NCI-H82 treated with DMSO at 0.1 percent for 48 hours (cell line): ENCODE measurements around the gene LRRC57.
A peak's percentile ranks its signal among the peaks of the same experiment; 100 is the strongest.
"Not testable (repeated sequence)": the region's sequence is repeated elsewhere in the genome, so short reads cannot be mapped to it uniquely, and the experiment has no call there.

ENCODE experiments used
- DNase-seq: peaks from one replicate; lab custom pipeline; 2025; ENCODE audit not compliant: unreplicated experiment; lab: John Stamatoyannopoulos, UW

Gene LRRC57

DNA sequence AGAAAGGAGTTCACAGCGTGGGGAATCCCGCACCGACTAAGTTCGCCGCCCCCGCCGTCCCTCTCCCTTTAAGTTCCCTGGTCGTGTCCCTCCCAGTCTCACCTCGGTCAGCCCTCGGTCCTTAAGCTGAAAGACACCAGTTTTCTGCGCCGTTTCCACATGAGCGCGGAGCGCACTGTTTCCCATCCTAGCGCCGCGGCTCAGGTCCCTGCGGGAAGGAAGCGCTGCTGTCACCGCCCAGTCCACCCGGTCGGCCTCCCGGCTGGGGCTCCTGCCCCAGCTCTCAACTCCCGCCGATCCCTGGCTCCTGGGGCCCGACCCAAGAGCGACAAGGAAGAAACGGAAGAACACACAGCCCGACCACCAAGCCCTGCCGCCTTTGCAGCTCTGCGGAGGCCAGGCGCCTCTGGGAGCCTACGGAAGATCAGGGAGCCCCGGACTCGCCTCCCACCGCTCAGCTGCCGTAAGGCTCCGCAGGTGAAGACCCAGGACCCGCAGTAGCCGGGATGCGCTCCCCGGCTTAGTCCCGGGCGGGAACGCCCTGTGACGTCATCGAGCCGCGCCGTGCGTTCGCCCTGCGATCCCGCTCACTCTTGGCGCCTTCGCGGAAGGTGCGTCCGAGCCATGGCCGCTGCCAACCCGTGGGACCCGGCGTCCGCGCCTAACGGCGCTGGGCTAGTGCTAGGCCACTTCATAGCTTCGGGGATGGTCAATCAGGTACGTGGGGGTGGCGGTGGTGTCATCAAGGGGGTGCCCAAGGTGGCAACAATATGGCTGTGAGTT lies at the start of gene LRRC57, which contains the start of gene HAUS2:
TSS of gene LRRC57 (minus strand) at position 545 of the 783 bp plus-strand sequence. CDS start at position 186, 359 bp downstream.
TSS of gene HAUS2 (plus strand) at position 590 of the 783 bp plus-strand sequence. CDS start at position 625, 35 bp downstream.
- peak; percentile 41 for DNase-seq

DNA sequence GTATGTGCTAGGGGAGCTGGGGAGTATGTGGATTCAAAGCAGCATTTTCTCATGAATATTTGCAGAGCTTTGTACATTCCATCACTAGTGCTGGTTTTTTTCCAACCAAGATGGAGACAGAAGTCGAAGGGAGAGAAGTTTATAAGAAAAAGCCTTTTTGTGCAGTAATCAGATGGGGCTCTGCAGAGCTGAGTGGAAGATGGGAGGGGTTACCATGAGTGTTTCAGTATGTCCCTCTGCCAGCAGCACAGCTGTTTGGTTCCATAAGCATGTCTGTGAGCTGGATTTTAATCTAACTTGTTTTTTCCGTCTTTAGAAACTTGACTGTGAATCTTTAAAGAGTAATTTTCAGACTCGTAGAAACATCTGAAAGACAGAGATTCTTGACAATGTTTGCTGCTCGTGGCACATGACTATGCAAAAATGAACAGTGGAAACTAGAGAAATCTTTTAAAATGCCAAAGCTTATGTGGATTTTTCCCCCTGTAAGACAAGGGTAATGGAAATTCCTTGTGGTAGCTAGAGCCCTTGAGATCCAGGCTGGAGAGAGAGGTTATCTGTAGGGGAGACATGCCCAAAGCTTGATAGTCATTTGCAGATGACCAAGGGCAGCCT lies 47.1 kb upstream of the LRRC57 start:
- DNase-seq: no peak

DNA sequence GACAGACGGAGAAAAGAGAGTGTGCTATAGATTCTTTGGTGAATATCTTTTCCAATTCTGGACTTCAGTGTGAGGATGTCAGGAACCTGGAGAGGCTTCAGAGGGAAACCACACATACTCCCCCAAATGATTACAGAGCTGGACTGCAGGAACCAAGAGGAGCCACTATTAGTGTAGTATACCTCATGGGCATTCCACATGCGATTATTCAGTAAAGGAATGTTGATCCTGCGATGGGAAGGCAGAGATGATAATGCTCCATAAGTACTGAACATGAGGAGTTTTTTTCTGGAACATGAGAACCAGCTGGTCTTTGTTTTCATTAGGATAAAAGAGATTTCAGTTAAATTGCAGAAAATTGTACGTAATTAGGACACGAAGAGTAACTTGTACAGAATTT lies 45.5 kb upstream of the LRRC57 start:
- no peak for DNase-seq

DNA sequence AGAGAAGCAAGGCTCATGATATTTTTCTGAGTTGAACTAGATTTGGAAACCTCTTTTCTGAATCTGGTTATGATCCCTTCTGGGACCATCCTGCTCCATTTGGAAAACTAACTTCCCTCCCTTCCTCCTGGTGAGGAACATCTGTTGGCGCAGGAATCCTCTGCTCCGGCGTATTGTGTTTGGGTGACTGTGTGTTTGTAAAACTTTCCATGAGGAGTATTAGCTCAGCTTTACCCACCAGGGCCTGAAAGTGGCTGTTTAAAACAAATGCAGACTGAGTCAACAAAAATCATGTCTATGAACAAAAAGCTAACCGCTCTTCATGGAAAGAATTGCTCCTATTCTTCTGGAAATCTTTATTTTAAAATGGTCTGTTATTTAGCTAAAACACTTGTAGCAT lies 44.5 kb upstream of the LRRC57 start:
- no peak for DNase-seq

DNA sequence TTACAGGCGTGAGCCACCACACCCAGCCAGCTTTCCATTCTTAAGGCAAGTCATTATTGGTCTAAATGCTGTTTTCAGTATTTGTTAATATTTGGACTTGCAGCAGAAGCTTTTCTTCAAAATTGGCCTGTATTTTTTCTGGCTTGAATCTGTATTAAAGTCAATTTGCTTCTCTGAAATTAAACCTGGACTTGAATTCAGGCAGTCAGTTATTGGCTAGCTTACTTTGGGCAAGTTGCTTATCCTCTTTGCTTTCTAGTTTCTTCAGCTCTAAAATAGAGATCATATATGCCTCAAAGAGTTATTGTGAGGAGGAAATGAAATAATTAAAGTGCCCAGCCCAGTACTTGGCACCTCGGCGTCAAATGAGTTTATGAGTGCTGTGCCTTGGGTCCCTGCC lies 44.1 kb upstream of the LRRC57 start:
- no peak for DNase-seq

DNA sequence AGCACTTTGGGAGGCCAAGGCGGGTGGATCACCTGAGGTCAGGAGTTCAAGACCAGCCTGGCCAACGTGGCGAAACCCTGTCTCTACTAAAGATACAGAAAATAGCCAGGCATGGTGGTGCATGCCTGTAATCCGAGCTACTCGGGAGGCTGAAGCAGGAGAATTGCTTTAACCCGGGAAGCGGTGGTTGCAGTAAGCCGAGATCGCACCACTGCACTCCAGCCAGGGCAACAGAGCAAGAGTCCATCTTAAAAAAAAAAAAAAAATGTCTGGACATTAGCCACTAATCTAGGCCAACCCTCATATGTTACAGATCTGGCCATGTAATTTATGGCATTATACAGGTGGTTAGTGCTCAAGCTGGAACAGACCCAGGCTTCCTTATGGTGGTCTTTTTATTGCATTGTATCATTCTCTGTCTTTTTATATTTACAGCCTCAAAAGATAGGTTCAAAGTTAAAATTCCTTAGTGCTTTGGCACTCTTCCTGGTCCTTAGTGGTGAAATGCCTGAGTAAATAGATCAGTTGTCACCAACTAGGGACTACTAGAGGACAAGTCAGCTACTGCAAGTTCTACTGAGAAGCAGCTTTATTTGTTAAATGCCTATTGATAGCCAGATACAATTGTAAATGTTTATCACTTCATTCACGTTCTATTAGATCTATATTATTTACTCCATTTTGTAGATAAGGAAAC lies 42.8 kb upstream of the LRRC57 start:
- DNase-seq: no peak

DNA sequence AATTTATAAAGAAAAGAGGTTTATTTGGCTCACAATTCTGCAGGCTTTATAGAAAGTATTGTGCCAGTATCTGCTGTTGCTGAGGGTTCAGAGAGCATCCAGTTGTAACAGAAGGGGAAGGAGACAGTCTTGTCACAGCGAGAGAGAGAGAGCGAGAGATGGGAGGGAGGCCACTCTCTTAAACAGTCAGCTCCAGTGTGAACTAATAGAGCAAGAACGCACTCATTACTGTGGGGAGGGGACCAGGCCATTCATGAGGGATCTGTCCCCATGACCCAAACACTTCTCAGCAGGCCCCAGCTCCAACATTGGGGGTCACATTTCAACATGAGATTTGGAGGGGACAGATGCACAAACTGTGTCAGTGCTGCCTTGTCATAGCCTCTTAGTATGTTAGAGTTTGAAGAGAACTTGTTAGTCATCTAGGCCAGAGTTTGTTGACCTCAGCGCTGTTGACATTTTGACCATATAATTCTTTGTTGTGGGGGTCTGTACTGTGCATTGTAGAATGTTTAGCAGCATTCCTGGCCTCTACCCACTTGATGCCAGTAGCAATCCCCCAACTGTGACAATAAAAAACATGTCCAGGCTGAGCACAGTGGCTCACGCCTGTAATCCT lies 42.1 kb upstream of the LRRC57 start:
- DNase-seq: no peak

DNA sequence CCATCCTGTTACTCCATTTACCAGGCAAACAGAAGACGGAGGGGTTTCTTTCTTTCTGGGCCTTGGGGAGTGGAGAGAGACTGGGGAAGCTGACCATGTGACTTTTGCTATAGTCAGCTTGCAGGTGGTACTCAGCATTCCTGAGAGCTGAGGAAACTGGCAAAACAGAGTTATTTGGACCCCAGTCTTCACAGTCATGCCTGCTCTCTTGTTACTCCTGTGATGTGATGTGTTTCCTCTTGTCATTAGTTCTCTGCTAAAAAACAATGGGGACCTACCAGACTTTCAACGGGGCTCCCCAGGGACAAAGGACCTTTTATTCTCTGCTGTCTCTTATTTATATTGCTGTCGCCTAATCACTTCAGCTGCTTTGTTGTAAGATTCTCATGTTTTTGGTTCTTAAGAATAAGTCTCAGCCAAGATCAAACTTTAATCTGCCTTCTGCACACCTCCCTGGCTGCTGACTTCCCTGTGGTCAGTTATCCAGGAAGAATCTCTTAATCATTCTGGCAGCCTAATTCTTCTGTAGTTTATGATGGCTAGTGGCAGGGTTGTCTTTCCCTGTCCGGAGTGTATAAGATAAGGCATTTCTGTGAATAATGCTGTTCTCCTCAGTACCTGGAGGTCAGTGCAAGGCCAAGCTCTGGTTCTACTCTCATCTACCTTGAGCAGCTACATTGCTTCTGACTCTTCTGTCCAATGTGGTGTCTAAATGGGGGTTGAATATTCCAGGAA lies 35.6 kb upstream of the LRRC57 start:
- DNase-seq: no peak

DNA sequence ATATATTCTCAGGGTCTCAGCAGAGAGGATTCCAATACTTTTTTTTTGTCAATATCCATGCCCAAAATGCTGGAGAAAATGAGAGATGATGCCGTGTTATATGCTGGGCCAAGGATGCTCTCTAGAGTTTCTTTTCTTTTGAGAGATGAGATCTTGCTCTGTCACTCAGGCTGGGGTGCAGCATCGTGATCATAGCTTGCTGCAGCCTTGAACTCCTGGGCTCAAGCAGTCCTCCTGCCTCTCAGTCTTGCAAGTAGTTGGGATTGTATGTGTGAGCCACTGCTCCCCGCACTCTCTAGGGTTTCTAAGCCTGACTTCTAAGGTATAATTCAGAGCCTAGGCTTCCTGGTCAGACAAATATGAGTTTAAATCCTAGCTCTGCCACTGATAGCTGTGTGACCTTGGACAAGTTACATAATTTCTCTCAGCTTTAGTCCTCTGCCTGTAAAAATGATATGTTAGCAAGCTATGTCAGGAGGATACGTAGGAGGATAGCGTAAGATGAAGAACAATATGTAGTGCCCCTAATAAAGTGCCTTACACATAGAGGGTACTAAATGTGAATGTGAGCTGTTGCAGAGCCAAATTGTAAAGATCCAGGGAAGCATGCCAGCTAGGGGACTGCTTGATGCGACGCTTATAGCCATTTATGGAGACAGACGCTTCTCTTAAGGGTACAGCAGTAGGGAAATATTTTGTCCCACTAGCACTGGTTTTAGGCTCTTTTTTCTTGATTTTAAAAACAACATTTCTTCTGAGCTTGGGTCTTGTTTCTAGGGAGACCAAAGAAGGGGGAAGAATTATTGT lies 34.2 kb upstream of the LRRC57 start:
- no peak for DNase-seq

DNA sequence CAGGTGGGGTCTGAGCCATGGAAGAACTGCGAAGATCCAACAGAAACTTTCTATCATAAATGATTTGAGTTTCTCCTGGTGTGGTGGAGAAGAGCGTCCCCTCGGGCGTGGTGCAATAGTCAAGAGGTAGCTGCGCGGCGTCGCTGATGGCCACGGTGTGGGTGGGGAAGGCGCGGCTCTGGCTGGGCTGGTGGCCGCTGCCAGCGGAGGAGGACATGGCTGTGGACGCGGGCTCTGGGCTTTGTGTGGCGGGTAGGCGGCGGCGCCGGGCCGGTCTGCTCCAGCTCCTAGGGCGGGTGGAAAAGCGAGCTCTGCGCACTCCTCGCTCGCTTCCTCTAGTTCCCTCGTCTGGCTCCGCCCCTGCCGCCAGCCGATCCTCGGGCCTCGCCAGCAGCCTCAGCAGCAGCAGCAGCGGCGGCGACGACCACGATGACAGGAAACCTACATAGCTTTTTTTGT lies 32.7 kb upstream of the LRRC57 start:
- DNase-seq: peak; percentile 27

DNA sequence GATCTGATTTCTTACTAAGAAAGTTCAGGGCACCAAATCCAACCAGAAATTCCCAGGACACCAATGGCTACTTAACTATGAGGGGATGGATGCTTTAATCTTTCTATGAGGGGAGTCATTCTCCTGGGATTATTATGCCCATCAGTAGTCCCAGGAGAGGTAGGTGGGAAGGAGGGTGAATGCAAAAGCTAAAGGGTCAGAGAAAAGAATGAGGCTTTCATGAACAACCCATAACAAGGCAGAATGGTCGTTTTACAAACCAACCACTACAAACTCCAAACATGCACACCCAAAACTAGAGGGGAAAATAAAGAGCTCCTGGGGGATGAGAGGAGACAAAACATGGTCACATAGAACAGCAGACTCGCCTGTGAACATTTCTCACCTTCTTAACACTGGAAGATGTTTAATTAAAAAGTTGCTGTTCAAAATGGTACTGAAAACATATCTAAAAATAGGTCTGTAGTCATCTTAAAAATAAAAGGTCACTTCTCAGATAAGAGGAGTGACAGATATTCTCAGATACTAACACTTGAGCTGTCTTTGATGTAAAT lies 30.5 kb upstream of the LRRC57 start:
- DNase-seq: no peak

DNA sequence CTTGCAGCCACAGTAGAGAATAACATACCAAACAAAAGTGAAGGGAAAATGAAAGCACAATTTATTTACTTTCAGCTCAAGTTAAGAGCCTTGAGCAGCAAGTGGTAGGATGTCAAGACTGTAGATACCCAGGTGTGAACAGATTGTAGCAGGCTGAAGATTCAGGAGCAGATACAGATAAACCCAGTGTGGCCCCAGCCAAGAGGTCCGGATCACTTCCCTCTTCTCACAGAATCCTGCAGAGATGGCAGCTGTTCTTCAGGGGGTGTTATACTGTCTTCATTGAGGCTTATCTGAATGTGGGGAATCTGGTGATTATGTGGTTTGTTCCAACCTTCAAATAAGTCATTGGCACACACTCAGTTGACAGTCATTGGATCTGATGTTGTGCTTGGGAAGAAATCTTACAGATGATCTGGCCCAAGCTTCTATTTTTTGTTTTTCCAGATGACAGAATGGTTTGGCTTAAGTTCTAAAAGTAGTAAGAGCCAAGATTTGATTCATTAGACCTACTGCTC lies 29.0 kb upstream of the LRRC57 start:
- peak; percentile 49 for DNase-seq

DNA sequence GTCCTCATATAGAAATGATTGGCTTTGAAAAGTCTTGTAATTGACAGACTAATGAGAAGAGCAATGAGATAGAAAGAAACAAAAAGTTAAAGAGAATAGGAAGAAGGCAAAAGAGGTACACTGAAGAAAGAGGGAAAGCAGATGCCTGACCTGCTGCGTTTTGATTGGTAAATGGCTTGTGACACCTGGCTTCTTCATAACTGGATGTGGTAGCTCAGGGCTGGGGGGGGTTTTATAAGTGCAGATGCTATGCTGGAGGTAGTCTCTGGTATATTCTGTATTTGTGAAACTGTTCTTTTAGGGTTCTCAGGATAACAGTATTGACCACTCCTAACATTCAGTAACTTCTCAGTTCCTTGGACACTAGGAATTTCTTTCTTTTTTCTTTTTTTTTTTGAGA lies 28.2 kb upstream of the LRRC57 start:
- DNase-seq: no peak

DNA sequence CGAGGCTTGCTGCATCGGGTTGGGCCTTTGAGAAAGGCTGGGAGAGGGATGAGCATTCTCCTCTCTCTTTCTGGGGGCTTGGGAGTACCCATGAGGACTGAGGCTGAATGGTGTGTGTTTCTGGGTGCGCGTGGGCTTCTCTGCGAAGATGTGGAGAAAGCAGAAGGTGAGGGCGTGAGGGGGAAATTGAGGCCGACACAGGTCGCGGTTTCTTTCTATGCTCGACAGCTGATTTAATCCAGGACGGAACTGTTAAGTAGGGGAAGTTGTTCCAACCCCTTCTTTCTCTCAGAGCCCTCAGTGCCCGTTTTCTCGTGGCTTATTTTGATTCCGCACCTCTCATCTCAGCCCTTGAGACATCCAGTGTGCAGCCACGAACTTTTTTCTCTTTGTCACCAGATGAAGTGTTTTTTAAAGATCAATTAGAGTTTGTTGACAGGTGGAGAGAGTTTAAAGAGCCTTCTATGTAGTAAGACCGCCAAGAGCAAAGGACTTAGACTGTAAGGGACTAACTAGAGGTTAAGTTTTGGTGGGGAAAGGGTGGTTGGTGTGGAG lies 27.5 kb upstream of the LRRC57 start:
- no peak for DNase-seq

DNA sequence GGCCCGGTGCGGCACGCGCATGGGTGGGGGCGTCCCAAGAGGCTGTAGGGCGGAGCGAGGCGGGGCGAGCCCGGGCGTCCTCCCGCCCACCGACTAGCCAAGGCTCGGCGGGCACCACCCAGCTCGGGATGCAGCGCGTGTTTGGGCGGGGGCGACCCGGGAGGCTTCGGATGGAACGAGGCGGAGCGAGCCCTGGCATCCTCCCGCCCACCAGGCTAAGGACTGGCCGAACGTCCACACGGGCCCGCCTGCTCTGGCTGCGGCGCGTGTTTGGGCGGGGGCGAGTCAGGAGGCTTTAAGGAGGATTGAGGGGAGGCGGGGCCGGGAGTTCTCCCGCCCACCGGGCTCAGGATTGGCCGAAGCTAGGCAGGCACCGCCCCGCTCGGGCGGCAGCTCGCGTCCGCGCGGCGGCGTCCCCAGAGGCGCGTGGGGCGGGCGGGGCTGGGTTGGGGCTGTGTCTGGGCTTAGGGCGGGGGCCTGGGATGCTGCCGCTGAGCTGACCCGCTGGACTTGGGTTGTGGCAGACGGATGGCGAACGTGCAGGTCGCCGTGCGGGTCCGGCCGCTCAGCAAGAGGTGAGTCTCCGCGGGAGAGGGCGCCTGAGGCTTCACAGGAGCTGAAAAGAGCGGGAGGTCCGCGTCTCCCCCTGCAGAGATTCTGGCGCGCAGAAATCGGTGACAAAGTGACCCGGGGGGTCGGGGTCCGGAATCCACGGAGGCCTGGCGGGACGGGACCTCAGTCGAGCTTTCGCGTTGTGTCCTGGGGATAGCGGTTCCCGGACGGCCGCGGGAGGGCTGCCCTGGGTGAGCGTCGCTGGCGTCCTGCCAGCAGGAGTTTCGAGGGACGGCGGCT lies 26.8 kb upstream of the LRRC57 start, which contains the start of gene STARD9:
TSS of gene STARD9 (plus strand) at position 419 of the 852 bp plus-strand sequence. CDS start at position 529, 110 bp downstream.
- DNase-seq: peak; percentile 92

DNA sequence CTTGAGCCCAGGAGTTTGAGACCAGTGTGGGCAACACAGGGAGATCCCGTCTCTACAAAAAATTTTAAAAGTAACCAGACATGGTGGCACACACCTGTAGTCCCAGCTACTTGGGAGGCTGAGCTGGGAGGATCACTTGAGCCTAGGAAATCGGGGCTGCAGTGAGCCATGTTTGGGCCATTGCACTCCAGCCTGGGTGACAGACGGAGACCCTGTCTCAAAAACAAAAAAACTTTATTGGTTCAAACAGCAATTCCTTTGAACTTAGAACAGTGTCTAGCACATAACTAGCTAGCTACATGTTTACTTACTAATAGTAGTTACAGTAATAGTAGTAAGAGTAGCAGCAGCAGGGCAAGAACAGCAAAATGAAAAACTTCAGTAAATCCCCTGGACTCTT lies 10.1 kb upstream of the LRRC57 start:
- no peak for DNase-seq

DNA sequence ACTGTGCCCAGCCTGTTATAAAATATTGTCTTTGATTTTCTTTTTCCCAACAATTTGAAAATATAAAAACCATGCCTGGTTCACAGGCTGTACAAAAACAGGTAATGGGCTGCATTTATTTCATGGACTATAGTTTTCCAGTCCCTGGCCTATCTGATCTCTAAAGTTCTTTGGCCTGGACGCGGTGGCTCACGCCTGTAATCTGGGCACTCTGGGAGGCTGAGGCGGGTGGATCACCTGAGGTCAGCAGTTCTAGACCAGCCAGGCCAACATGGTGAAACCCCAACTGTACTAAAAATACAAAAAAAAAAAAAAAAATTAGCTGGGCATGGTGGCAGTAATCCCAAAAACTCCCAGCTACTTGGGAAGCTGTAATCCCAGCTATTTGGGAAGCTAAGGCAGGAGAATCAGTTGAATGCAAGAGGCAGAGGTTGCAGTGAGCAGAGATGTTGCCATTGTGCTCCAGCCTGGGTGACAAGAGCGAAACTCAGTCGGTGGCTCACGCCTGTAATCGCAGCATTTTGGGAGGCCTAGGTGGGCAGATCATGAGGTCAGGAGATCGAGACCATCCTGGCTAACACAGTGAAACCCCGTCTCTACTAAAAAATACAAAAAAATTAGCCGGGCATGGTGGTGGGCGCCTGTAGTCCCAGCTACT lies 8.1 kb upstream of the LRRC57 start:
- DNase-seq: not testable (repeated sequence)
